HG02981 (cell line): ENCODE measurements around the gene GNB5.

Source experiments
- ATAC-seq: cut with Tn5 transposase; IDR thresholded peaks from one replicate; pipeline ENCODE4 v1.9.1; 2021; ENCODE audit warnings: mild to moderate bottlenecking, moderate library complexity; ENCODE audit not compliant: unreplicated experiment

Gene GNB5

DNA sequence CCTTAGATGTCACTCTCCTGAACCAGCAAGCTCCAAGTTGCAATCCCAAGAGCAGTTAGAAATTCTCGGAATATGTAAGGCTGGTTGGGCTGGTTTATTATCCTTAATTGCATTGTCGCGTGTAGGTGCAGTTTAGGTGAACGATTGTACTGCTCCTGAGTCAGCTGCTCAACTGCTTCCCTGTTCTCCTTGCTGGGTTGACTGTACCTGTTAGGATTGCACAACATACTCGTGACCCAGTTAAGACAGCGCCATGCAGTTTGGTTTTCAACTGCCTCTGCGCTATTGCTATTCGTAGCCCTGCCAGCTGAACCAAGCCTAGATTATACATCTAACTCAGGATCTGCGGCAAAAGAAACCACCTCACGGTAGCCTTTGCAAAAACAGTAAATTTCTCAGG is 119.6 kb downstream of the GNB5 start:
- ATAC-seq, result no peak

- ATAC-seq, result no peak
Measured at GRCh38 chr15:52069559-52069958, 121.6 kb downstream of the GNB5 start.

DNA sequence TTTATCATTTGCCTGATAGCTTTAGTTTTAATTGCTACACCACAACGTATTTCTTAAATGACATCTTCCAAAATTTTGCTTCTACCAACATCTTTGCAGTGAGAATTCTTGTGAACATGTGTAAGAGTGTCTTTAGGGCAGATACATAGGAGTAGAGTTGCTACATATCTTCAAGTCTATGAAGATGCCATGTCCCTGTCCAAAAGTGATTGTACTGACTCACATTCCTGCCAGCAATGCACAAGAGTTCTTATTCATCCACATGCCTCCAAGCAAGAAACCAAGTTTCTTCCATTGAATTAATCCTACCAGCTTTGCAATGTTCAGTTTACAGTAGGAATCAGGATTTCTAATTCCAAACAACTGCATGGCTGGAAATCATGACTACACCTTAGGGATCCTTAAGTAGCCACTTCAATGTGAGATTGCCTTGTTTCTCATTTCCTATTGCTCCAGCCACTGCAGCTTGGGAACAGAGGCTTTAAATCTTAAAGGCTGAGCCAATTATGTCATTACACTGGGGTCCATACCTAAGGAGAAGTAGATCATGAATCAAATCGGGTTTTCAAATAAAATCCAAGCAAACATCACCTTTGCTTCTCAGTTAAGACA is 123.1 kb downstream of the GNB5 start:
- no peak for ATAC-seq

DNA sequence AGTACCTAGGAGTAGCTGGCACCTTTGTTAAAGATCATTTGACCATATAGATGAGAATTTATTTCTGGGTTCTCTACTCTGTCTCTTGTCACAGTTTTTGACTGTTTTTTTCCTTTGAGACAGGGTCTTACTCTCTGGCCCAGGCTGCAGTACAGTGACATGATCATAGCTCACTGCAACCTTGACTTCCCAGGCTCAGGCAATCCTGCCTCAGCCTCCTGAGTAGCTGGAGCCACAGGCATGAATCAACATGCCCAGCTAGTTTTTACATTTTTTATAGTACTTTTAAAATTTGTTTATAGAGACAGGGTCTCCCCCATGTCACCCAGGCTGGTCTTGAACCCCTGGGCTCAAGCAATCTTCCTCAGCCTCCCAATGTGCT is 123.7 kb downstream of the GNB5 start:
- ATAC-seq, result no peak

DNA sequence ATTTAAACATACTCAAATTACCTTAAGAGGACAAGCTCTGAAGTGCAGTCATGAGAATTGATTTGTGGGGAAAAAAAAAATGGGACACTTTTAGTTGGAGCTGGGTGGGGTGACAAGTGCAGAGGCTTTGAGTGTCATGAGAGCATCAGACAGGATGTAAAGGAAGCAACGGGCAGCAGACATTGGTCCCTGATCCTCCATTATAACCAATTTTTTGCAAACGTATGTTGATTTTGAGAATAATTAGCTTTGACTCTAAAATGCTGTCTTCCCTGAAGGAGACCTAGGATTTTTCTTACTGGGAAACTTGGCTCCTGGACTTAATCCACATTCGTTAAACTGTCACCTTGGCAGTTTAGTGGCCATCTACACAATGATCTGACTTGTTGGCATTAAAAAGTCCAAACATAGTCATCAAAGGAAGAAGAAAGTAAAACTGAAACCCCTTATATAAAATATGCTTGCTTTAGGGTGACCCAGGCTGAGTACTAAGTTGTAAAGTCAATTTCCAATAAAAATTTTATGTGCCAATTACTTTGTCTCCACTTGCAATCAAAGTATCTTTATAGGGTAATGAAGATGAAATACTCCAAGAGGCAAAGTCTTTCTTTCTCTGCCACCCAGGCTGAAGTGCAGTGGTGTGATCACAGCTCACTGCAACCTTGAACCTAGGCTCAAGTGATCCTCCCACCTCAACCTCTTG is 124.2 kb downstream of the GNB5 start:
- no peak for ATAC-seq
